Neural cell (in vitro differentiated cells): ENCODE data around the gene BORCS5. TPM values are rescaled to one million over a fixed set of nuclear protein-coding genes. Genes with fewer than 3 reads are reported as not detected.

ENCODE experiments used
- H2AFZ ChIP-seq: fragments of 200-600, 300-800 bp; sonication (generic), shearing (Covaris generic); 2 replicates; pipeline ENCODE4 v1.6.0; 2014; ENCODE audit warnings: low read depth, mild to moderate bottlenecking, antibody characterized with exemption, low read length, moderate library complexity
- H3F3A ChIP-seq: fragments of 200-600 bp; shearing (Covaris generic); 2 replicates; pipeline ENCODE4 v1.6.1; 2016; ENCODE audit warnings: mild to moderate bottlenecking, moderate library complexity, mixed read lengths, antibody characterized with exemption, low read length; ENCODE audit not compliant: insufficient read depth, poor library complexity, severe bottlenecking
- H3K27ac ChIP-seq: fragments of 200-600, 300-800 bp; sonication (generic), shearing (Covaris generic); 2 replicates; pipeline ENCODE4 v1.5.1; 2014; ENCODE audit warnings: mild to moderate bottlenecking, low read length, moderate library complexity
- H3K27me3 ChIP-seq: fragments of 300-800, 200-600 bp; sonication (generic), shearing (Covaris generic); 2 replicates; pipeline ENCODE4 v1.6.0; 2014; ENCODE audit warnings: mild to moderate bottlenecking, low read depth, low read length, moderate library complexity; ENCODE audit not compliant: insufficient read depth
- H3K36me3 ChIP-seq: fragments of 300-800, 200-600 bp; sonication (generic), shearing (Covaris generic); 2 replicates; pipeline ENCODE4 v1.5.1; 2014; ENCODE audit warnings: mild to moderate bottlenecking, antibody characterized with exemption, low read length, moderate library complexity; ENCODE audit not compliant: insufficient read depth
- H3K4me2 ChIP-seq: fragments of 300-800, 200-600 bp; sonication (generic), shearing (Covaris generic); 2 replicates; pipeline ENCODE4 v1.6.0; 2014; ENCODE audit warnings: mild to moderate bottlenecking, low read length
- H3K4me3 ChIP-seq: fragments of 300-800, 200-600 bp; sonication (generic), shearing (Covaris generic); 2 replicates; pipeline ENCODE4 v1.5.1; 2014; ENCODE audit warnings: mild to moderate bottlenecking, low read length, moderate library complexity
- H3K79me2 ChIP-seq: fragments of 200-600 bp; shearing (Covaris generic); replicated peaks from 2 replicates; pipeline ENCODE4 v1.6.0; 2014; ENCODE audit warnings: mild to moderate bottlenecking, low read length, moderate library complexity; ENCODE audit not compliant: insufficient read depth
- H3K9ac ChIP-seq: fragments of 300-800, 200-600 bp; sonication (generic), shearing (Covaris generic); 2 replicates; pipeline ENCODE4 v1.6.1; 2016; ENCODE audit warnings: mild to moderate bottlenecking, low read length, mixed read lengths
- H3K9me2 ChIP-seq: fragments of 200-600 bp; shearing (Covaris generic); 2 replicates; pipeline ENCODE4 v1.6.1; 2016; ENCODE audit warnings: mild to moderate bottlenecking, low read length, mixed read lengths; ENCODE audit not compliant: insufficient read depth
- H3K9me3 ChIP-seq: fragments of 200-600, 300-800 bp; sonication (generic), shearing (Covaris generic); 2 replicates; pipeline ENCODE4 v1.6.1; 2016; ENCODE audit warnings: mild to moderate bottlenecking, mixed run types, low read length, moderate library complexity, mixed read lengths
- H4K20me1 ChIP-seq: fragments of 200-600 bp; shearing (Covaris generic); 2 replicates; pipeline ENCODE4 v1.6.1; 2016; ENCODE audit warnings: mild to moderate bottlenecking, mixed run types; ENCODE audit not compliant: insufficient read depth
- EP300 ChIP-seq: fragments of 450-650 bp; conservative IDR thresholded peaks from 2 replicates; pipeline ENCODE4 v1.6.1; 2014; ENCODE audit warnings: antibody characterized with exemption, mild to moderate bottlenecking, moderate library complexity; ENCODE audit not compliant: poor library complexity, severe bottlenecking
- EZH2 ChIP-seq: fragments of 200-600, 300-800 bp; shearing (Covaris generic), sonication (generic); IDR thresholded peaks from 2 replicates; pipeline ENCODE4 v1.6.1; 2014; ENCODE audit warnings: antibody characterized with exemption, low read length, borderline replicate concordance, mild to moderate bottlenecking; ENCODE audit not compliant: insufficient read depth, poor library complexity, severe bottlenecking
- MXI1 ChIP-seq: fragments of 450-650 bp; conservative IDR thresholded peaks from 2 replicates; pipeline ENCODE4 v1.6.1; 2014; ENCODE audit warnings: antibody characterized with exemption, mild to moderate bottlenecking; ENCODE audit not compliant: poor library complexity, severe bottlenecking
- POLR2AphosphoS5 ChIP-seq: IDR thresholded peaks from 2 replicates; pipeline ENCODE4 v1.6.1; 2012
- RAD21 ChIP-seq: fragments of 450-650 bp; conservative IDR thresholded peaks from 2 replicates; pipeline ENCODE4 v1.6.1; 2014; ENCODE audit warnings: antibody characterized with exemption, mild to moderate bottlenecking, moderate library complexity
- SMC3 ChIP-seq: fragments of 450-650 bp; conservative IDR thresholded peaks from 2 replicates; pipeline ENCODE4 v1.6.1; 2014; ENCODE audit warnings: antibody characterized with exemption, mild to moderate bottlenecking, moderate library complexity; ENCODE audit not compliant: poor library complexity
- TAF1 ChIP-seq: IDR thresholded peaks from 2 replicates; pipeline ENCODE4 v1.6.1; 2012; ENCODE audit warnings: low read depth
- polyA plus RNA-seq: library from polyadenylated mRNA; depleted of rRNA; stranded (reverse); fragments of >200 nt; gene quantifications from 2 replicates; pipeline ENCODE4 v1.2.3, GENCODE V29; 2014
- TF ChIP-seq, protein P1 (sequence below): fragments of 450-650 bp; IDR thresholded peaks from 2 replicates; pipeline ENCODE4 v1.5.1; 2014; ENCODE audit warnings: antibody characterized with exemption, mild to moderate bottlenecking, moderate library complexity; ENCODE audit not compliant: poor library complexity, severe bottlenecking
- TF ChIP-seq, protein P2 (sequence below): IDR thresholded peaks from 2 replicates; pipeline ENCODE4 v1.6.1; 2012; ENCODE audit warnings: borderline replicate concordance

Gene BORCS5
- polyA plus RNA-seq, 1 donor from 2014 or later, result 14.2 TPM

DNA sequence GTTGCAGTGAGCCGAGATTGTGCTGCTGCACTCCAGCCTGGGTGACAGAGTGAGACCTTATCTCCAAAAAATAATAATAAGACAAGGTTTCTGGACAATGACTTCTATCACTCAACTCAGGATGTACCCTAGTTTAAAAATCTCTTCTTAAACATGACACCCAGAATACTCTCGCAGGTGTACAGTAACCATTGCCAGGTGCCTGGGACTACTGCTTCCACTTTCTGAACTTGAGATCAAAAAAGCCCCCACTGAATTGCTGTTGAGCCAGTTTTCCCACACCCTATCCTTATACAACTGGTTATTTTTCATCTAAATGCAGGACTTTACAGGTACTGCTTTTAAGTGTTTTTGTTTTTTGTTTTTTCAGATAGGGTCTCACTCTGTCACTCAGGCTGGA lies 36.3 kb downstream of the BORCS5 start:
- TF ChIP-seq EP300 (no peak), TAF1 (no peak)
- TF ChIP-seq, protein P1, sequence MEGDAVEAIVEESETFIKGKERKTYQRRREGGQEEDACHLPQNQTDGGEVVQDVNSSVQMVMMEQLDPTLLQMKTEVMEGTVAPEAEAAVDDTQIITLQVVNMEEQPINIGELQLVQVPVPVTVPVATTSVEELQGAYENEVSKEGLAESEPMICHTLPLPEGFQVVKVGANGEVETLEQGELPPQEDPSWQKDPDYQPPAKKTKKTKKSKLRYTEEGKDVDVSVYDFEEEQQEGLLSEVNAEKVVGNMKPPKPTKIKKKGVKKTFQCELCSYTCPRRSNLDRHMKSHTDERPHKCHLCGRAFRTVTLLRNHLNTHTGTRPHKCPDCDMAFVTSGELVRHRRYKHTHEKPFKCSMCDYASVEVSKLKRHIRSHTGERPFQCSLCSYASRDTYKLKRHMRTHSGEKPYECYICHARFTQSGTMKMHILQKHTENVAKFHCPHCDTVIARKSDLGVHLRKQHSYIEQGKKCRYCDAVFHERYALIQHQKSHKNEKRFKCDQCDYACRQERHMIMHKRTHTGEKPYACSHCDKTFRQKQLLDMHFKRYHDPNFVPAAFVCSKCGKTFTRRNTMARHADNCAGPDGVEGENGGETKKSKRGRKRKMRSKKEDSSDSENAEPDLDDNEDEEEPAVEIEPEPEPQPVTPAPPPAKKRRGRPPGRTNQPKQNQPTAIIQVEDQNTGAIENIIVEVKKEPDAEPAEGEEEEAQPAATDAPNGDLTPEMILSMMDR, result no peak
- no peak overlapping the region for H3K4me2 ChIP-seq
- H3K27me3 ChIP-seq, result no peaks in the 10 kb centered on the region
- no peaks in the 10 kb centered on the region for H3F3A ChIP-seq
- H3K79me2 ChIP-seq, result no peaks in the 10 kb centered on the region
- H2AFZ ChIP-seq, result no peak overlapping the region
- H3K9me3 ChIP-seq, result no peaks in the 10 kb centered on the region
- H3K4me3 ChIP-seq, result no peak overlapping the region
- H4K20me1 ChIP-seq, result no peaks in the 10 kb centered on the region
- H3K36me3 ChIP-seq, result no peaks in the 10 kb centered on the region
- H3K27ac ChIP-seq, result no peak overlapping the region
- no peaks in the 10 kb centered on the region for H3K9me2 ChIP-seq
- no peak overlapping the region for H3K9ac ChIP-seq

DNA sequence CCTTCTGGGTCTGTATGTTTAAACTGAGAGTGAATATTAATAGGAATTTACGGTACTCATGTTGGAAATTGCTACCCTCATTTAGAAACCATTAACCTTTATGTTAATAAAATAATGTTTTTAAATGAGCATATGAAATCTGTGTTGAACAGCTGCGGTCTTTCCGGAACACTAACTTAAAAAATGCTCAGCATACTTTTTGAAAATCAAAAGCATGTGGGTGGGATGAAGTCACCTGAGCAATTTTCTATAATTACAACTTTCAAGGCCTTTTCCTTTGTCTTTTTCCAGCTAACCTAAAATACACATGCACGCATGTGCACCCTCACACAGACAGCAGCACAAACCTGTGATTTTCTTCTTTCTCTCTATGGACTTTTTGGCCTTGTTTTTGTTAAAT lies 39.8 kb downstream of the BORCS5 start:
- no peaks in the 10 kb centered on the region for H3K9me3 ChIP-seq
- no peaks in the 10 kb centered on the region for H3K9me2 ChIP-seq
- H3K27me3 ChIP-seq, result no peaks in the 10 kb centered on the region
- H4K20me1 ChIP-seq, result no peaks in the 10 kb centered on the region
- no peak overlapping the region for H2AFZ ChIP-seq
- H3F3A ChIP-seq, result no peaks in the 10 kb centered on the region
- no peaks in the 10 kb centered on the region for H3K36me3 ChIP-seq
- H3K4me3 ChIP-seq, result no peak overlapping the region
- H3K4me2 ChIP-seq, result no peak overlapping the region
- H3K79me2 ChIP-seq, result no peaks in the 10 kb centered on the region
- H3K27ac ChIP-seq, result no peak overlapping the region
- no peak for TF ChIP-seq MXI1
- TF ChIP-seq TAF1, result no peak
- TF ChIP-seq SMC3, result no peak
- TF ChIP-seq POLR2AphosphoS5, result no peak
- no peak for TF ChIP-seq EP300
- TF ChIP-seq, protein P2, sequence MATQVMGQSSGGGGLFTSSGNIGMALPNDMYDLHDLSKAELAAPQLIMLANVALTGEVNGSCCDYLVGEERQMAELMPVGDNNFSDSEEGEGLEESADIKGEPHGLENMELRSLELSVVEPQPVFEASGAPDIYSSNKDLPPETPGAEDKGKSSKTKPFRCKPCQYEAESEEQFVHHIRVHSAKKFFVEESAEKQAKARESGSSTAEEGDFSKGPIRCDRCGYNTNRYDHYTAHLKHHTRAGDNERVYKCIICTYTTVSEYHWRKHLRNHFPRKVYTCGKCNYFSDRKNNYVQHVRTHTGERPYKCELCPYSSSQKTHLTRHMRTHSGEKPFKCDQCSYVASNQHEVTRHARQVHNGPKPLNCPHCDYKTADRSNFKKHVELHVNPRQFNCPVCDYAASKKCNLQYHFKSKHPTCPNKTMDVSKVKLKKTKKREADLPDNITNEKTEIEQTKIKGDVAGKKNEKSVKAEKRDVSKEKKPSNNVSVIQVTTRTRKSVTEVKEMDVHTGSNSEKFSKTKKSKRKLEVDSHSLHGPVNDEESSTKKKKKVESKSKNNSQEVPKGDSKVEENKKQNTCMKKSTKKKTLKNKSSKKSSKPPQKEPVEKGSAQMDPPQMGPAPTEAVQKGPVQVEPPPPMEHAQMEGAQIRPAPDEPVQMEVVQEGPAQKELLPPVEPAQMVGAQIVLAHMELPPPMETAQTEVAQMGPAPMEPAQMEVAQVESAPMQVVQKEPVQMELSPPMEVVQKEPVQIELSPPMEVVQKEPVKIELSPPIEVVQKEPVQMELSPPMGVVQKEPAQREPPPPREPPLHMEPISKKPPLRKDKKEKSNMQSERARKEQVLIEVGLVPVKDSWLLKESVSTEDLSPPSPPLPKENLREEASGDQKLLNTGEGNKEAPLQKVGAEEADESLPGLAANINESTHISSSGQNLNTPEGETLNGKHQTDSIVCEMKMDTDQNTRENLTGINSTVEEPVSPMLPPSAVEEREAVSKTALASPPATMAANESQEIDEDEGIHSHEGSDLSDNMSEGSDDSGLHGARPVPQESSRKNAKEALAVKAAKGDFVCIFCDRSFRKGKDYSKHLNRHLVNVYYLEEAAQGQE, result no peak
- no peak for TF ChIP-seq EZH2
- no peak for TF ChIP-seq RAD21
- H3K9ac ChIP-seq, result no peak overlapping the region

DNA sequence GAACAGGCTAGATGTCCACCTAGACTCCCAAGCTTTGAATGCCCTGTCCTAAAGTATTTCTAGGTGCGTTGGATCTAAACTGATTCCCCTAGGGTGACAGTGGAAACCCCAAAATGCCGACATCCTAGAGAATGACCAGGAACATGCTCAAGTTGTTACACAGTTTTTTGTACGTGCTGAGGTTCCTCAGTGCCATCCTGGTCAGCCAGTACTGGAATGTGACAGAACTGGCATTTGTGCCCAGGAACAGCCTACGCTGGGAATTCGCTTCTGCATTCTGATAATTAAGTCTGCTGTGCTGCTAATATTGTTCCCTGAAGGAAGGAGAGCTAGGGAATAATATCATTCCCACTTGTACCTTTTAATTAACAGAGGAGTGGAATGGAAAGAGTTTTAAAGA lies 40.3 kb downstream of the BORCS5 start:
- Histone ChIP-seq H3K36me3 (no peaks in the 10 kb centered on the region), H3K27me3 (no peaks in the 10 kb centered on the region), H3K4me2 (no peak overlapping the region), H3K9ac (no peak overlapping the region), H3K79me2 (no peaks in the 10 kb centered on the region), H3K9me3 (no peaks in the 10 kb centered on the region), H3K9me2 (no peaks in the 10 kb centered on the region), H3F3A (no peaks in the 10 kb centered on the region), H3K4me3 (no peak overlapping the region), H2AFZ (no peak overlapping the region), H3K27ac (no peak overlapping the region), H4K20me1 (no peaks in the 10 kb centered on the region)
- TF ChIP-seq, protein P1, result no peak
- TF ChIP-seq EP300 (no peak), EZH2 (no peak), POLR2AphosphoS5 (no peak), MXI1 (no peak), RAD21 (no peak), SMC3 (no peak)
